Measurements from ENCODE around the gene IGFBP2.
A peak's percentile ranks its signal among the peaks of the same experiment; 100 is the strongest.

IGFBP2 gene

DNA sequence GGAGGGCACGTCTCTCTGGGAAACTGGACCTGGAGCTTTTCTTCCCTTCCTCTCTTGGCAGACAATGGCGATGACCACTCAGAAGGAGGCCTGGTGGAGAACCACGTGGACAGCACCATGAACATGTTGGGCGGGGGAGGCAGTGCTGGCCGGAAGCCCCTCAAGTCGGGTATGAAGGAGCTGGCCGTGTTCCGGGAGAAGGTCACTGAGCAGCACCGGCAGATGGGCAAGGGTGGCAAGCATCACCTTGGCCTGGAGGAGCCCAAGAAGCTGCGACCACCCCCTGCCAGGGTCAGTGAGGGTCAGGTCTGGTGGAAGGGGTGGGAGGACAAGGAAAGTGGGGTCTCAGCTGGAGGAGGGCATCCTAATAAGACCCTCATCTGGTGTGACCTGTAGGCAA lies 27.3 kb downstream of the IGFBP2 start:
- no peak overlapping the region for H3K4me3 ChIP-seq (ENCODE audit: control insufficient read depth, low read depth, low read length)
- no peak for DNase-seq (ENCODE audit: low read depth)
- TF ChIP-seq, protein P1, sequence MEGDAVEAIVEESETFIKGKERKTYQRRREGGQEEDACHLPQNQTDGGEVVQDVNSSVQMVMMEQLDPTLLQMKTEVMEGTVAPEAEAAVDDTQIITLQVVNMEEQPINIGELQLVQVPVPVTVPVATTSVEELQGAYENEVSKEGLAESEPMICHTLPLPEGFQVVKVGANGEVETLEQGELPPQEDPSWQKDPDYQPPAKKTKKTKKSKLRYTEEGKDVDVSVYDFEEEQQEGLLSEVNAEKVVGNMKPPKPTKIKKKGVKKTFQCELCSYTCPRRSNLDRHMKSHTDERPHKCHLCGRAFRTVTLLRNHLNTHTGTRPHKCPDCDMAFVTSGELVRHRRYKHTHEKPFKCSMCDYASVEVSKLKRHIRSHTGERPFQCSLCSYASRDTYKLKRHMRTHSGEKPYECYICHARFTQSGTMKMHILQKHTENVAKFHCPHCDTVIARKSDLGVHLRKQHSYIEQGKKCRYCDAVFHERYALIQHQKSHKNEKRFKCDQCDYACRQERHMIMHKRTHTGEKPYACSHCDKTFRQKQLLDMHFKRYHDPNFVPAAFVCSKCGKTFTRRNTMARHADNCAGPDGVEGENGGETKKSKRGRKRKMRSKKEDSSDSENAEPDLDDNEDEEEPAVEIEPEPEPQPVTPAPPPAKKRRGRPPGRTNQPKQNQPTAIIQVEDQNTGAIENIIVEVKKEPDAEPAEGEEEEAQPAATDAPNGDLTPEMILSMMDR (conservative IDR thresholded peaks at IDR 0.05; ENCODE audit: control insufficient read depth, insufficient read depth, low read depth, low read length), result no peak

DNA sequence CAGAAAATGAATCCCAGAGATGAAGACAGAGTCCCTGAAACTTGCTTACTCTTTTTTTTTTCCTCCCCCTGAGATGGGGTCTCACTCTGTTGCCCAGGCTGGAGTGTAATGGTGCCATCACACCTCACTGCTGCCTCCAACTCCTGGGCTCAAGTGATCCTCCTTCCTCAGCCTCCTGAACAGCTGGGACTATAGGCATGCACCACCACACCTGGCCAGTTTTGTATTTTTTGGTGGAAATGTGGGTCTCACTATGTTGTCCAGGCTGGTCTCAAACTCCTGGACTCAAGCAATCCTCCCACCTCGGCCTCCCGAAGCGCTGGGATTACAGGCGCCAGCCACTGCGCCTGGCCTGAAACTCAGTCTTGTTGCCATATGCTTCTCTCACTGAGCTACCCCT lies 27.8 kb downstream of the IGFBP2 start:
- H3K4me3 ChIP-seq (ENCODE audit: control insufficient read depth, low read depth, low read length), result no peak overlapping the region
- no peak for DNase-seq (ENCODE audit: low read depth)
- TF ChIP-seq, protein P1 (conservative IDR thresholded peaks at IDR 0.05; ENCODE audit: control insufficient read depth, insufficient read depth, low read depth, low read length), result no peak

DNA sequence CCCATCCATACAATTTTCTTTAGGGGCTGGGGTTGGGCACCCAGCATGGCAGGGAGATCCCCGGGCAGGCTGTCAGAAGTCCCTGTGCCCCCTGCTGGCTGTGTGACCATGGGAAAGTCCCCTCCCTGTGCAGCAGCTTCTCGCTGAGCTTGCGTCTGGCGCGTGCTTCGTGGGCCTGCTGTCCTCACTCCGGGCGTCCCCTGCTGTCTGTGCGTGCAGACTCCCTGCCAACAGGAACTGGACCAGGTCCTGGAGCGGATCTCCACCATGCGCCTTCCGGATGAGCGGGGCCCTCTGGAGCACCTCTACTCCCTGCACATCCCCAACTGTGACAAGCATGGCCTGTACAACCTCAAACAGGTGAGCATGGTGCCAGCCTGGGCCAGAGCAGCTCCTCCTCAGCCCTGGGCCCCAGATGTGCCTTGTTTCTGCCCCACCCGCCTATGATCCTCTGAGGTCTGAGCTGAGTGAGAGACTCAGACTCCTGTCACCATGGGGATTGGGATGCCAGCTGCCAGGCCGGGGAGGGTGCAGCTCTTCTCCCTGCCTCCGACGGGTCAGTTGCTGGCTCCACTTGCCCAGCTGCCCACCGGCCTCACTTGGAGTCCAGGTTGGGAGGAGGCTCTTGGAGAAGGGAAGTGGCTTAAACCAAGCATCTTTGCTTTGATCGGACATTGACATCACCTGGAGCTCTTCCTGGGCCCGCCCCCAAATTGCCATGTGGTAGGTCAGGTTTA lies 28.6 kb downstream of the IGFBP2 start:
- H3K4me3 ChIP-seq (ENCODE audit: control insufficient read depth, low read depth, low read length), result no peak overlapping the region
- no peak for DNase-seq (ENCODE audit: low read depth)
- TF ChIP-seq, protein P1 (conservative IDR thresholded peaks at IDR 0.05; ENCODE audit: control insufficient read depth, insufficient read depth, low read depth, low read length), result no peak

DNA sequence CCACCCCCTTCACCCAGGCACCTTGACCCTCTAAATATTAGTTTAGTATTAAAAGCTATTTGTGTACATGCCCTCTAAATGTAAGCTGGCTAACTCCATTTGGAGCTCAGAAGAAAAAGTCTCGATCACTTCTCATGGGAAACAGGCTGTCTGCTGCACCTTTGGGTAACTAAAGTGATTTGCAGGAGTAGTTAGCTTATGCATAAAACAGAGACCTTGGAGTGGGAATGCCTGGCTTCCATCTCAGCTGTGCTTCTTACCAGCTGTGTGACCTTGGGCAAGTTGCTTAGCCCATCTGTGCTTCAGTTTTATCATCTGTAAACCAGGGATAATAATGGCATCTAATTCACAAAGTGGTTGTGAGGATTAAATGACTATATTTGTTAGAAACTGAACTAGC lies 29.9 kb downstream of the IGFBP2 start:
- TF ChIP-seq, protein P1 (conservative IDR thresholded peaks at IDR 0.05; ENCODE audit: control insufficient read depth, insufficient read depth, low read depth, low read length), result no peak
- H3K4me3 ChIP-seq (ENCODE audit: control insufficient read depth, low read depth, low read length), result no peak overlapping the region
- DNase-seq (ENCODE audit: low read depth), result no peak

DNA sequence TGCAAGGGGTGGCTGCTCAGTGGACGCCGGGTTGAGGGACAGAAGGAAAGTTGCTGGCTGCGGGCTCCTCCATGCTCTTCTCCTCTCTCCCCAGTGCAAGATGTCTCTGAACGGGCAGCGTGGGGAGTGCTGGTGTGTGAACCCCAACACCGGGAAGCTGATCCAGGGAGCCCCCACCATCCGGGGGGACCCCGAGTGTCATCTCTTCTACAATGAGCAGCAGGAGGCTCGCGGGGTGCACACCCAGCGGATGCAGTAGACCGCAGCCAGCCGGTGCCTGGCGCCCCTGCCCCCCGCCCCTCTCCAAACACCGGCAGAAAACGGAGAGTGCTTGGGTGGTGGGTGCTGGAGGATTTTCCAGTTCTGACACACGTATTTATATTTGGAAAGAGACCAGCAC lies 30.6 kb downstream of the IGFBP2 start:
- DNase-seq (ENCODE audit: low read depth), result no peak
- no peak overlapping the region for H3K4me3 ChIP-seq (ENCODE audit: control insufficient read depth, low read depth, low read length)
- TF ChIP-seq, protein P1 (conservative IDR thresholded peaks at IDR 0.05; ENCODE audit: control insufficient read depth, insufficient read depth, low read depth, low read length), result no peak

DNA sequence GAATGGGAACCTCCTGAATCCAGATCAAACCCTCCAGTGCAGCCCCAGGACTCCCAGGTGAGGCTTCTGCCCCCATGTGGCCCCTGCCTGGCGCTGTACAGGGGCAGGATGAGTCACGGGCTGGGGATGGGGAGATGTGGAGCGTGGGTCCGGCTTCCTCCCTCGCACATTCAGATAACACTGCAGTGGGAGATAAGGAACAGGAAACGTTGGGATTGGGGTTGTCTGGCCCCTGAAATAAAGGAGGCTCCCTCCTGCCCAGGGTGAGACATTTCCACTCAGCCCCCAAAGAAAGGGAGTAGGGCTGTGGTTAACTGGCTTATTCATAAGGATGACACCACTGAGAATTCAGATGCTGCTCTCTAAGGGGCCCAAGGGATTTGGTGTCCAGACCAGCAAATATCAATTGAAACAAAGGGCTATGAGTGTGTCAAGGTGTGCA lies 31.4 kb downstream of the IGFBP2 start:
- H3K4me3 ChIP-seq (ENCODE audit: control insufficient read depth, low read depth, low read length), result no peak overlapping the region
- DNase-seq (ENCODE audit: low read depth), result peak; percentile 40
- TF ChIP-seq, protein P1 (conservative IDR thresholded peaks at IDR 0.05; ENCODE audit: control insufficient read depth, insufficient read depth, low read depth, low read length), result peak; percentile 3
